ENCODE data around the gene ACTA2.

Gene ACTA2

GRCh38 chr10:88966797-88967196 lies 14.2 kb upstream of the ACTA2 start:
- Histone ChIP-seq H4K91ac (ENCODE audit: low read depth, low read length, poor library complexity) (no peak overlapping the region), H3K79me1 (ENCODE audit: low read depth, low read length) (no peaks in the 10 kb centered on the region), H3K4me2 (ENCODE audit: insufficient read depth, low read length, poor library complexity, severe bottlenecking) (no peak overlapping the region), H2AK5ac (ENCODE audit: low read depth, low read length) (no peak overlapping the region), H3K4ac (ENCODE audit: low read length) (no peak overlapping the region), H3K14ac (ENCODE audit: low read length) (no peak overlapping the region), H3K18ac (ENCODE audit: low read length) (no peak overlapping the region), H3K4me1 (ENCODE audit: control insufficient read depth in 2 of 2, insufficient read depth in 1 of 2, low read depth in 1 of 2, low read length in 2 of 2) (no peaks in the 10 kb centered on the region), H2BK15ac (ENCODE audit: low read length) (no peak overlapping the region), H2AFZ (ENCODE audit: low read length) (no peak overlapping the region), H3K4me3 (ENCODE audit: low read length in 2 of 2) (no peak overlapping the region), H2BK12ac (ENCODE audit: low read length) (no peak overlapping the region), H3K36me3 (replicated peaks in 1 of 2; ENCODE audit: control insufficient read depth in 2 of 2, insufficient read depth in 2 of 2, low read length in 2 of 2) (no peaks in the 10 kb centered on the region), H2BK5ac (ENCODE audit: low read length) (no peak overlapping the region), H2BK120ac (ENCODE audit: low read depth, low read length) (no peak overlapping the region), H3K23ac (ENCODE audit: low read depth, low read length, poor library complexity) (no peak overlapping the region), H3K27ac (replicated peaks; ENCODE audit: low read length) (no peak overlapping the region), H3K9ac (ENCODE audit: low read depth, low read length, poor library complexity) (no peak overlapping the region), H4K8ac (ENCODE audit: low read depth, low read length) (no peak overlapping the region), H3K9me3 (replicated peaks in 1 of 2; ENCODE audit: control insufficient read depth in 2 of 2, insufficient read depth in 1 of 2, low read depth in 1 of 2, low read length in 2 of 2) (no peaks in the 10 kb centered on the region), H3K27me3 (ENCODE audit: control insufficient read depth in 3 of 3, insufficient read depth in 3 of 3, low read depth in 1 of 3, low read length in 3 of 3) (no peaks in the 10 kb centered on the region)
- no CpG with 5 or more reads among the region's 3 CpGs for WGBS, 2 donors (ENCODE audit: extremely low coverage in 2 of 2, insufficient read length in 2 of 2, insufficient replicate concordance in 1 of 2)
- no peak for DNase-seq (ENCODE audit: low spot score)

GRCh38 chr10:88964869-88965415 lies 12.4 kb upstream of the ACTA2 start:
- no peak overlapping the region for H4K91ac ChIP-seq (ENCODE audit: low read depth, low read length, poor library complexity)
- H3K23ac ChIP-seq (ENCODE audit: low read depth, low read length, poor library complexity), result no peak overlapping the region
- DNase-seq (ENCODE audit: low spot score), result no peak
- H4K8ac ChIP-seq (ENCODE audit: low read depth, low read length), result no peak overlapping the region
- H3K79me1 ChIP-seq (ENCODE audit: low read depth, low read length), result no peaks in the 10 kb centered on the region
- H3K36me3 ChIP-seq (replicated peaks in 1 of 2; ENCODE audit: control insufficient read depth in 2 of 2, insufficient read depth in 2 of 2, low read length in 2 of 2), result no peaks in the 10 kb centered on the region
- H3K9me3 ChIP-seq (replicated peaks in 1 of 2; ENCODE audit: control insufficient read depth in 2 of 2, insufficient read depth in 1 of 2, low read depth in 1 of 2, low read length in 2 of 2), result no peaks in the 10 kb centered on the region
- H2BK5ac ChIP-seq (ENCODE audit: low read length), result no peak overlapping the region
- WGBS, 2 donors (ENCODE audit: extremely low coverage in 2 of 2, insufficient read length in 2 of 2, insufficient replicate concordance in 1 of 2), result no CpG with 5 or more reads among the region's 3 CpGs
- H3K27me3 ChIP-seq (ENCODE audit: control insufficient read depth in 3 of 3, insufficient read depth in 3 of 3, low read depth in 1 of 3, low read length in 3 of 3), result no peaks in the 10 kb centered on the region
- H2BK12ac ChIP-seq (ENCODE audit: low read length), result no peak overlapping the region
- H3K4me1 ChIP-seq (ENCODE audit: control insufficient read depth in 2 of 2, insufficient read depth in 1 of 2, low read depth in 1 of 2, low read length in 2 of 2), result no peaks in the 10 kb centered on the region
- H3K9ac ChIP-seq (ENCODE audit: low read depth, low read length, poor library complexity), result no peak overlapping the region
- H2AK5ac ChIP-seq (ENCODE audit: low read depth, low read length), result no peak overlapping the region
- no peak overlapping the region for H3K14ac ChIP-seq (ENCODE audit: low read length)
- H3K18ac ChIP-seq (ENCODE audit: low read length), result no peak overlapping the region
- H3K4me2 ChIP-seq (ENCODE audit: insufficient read depth, low read length, poor library complexity, severe bottlenecking), result no peak overlapping the region
- H3K4me3 ChIP-seq (ENCODE audit: low read length in 2 of 2), result no peak overlapping the region
- H3K4ac ChIP-seq (ENCODE audit: low read length), result no peak overlapping the region
- H2BK120ac ChIP-seq (ENCODE audit: low read depth, low read length), result no peak overlapping the region
- no peak overlapping the region for H2AFZ ChIP-seq (ENCODE audit: low read length)
- H2BK15ac ChIP-seq (ENCODE audit: low read length), result no peak overlapping the region
- no peak overlapping the region for H3K27ac ChIP-seq (replicated peaks; ENCODE audit: low read length)

GRCh38 chr10:88964360-88964759 lies 11.8 kb upstream of the ACTA2 start:
- DNase-seq (ENCODE audit: low spot score), result no peak
- H2BK15ac ChIP-seq (ENCODE audit: low read length), result no peak overlapping the region
- H2AK5ac ChIP-seq (ENCODE audit: low read depth, low read length), result no peak overlapping the region
- H3K9me3 ChIP-seq (replicated peaks in 1 of 2; ENCODE audit: control insufficient read depth in 2 of 2, insufficient read depth in 1 of 2, low read depth in 1 of 2, low read length in 2 of 2), result no peaks in the 10 kb centered on the region
- H3K36me3 ChIP-seq (replicated peaks in 1 of 2; ENCODE audit: control insufficient read depth in 2 of 2, insufficient read depth in 2 of 2, low read length in 2 of 2), result no peaks in the 10 kb centered on the region
- no peak overlapping the region for H3K14ac ChIP-seq (ENCODE audit: low read length)
- no peak overlapping the region for H3K4me2 ChIP-seq (ENCODE audit: insufficient read depth, low read length, poor library complexity, severe bottlenecking)
- H2AFZ ChIP-seq (ENCODE audit: low read length), result no peak overlapping the region
- H2BK120ac ChIP-seq (ENCODE audit: low read depth, low read length), result no peak overlapping the region
- H2BK5ac ChIP-seq (ENCODE audit: low read length), result no peak overlapping the region
- no CpG with 5 or more reads among the region's 1 CpG for WGBS, 2 donors (ENCODE audit: extremely low coverage in 2 of 2, insufficient read length in 2 of 2, insufficient replicate concordance in 1 of 2)
- no peak overlapping the region for H3K4ac ChIP-seq (ENCODE audit: low read length)
- no peaks in the 10 kb centered on the region for H3K79me1 ChIP-seq (ENCODE audit: low read depth, low read length)
- no peak overlapping the region for H4K91ac ChIP-seq (ENCODE audit: low read depth, low read length, poor library complexity)
- no peaks in the 10 kb centered on the region for H3K4me1 ChIP-seq (ENCODE audit: control insufficient read depth in 2 of 2, insufficient read depth in 1 of 2, low read depth in 1 of 2, low read length in 2 of 2)
- no peak overlapping the region for H3K27ac ChIP-seq (replicated peaks; ENCODE audit: low read length)
- H2BK12ac ChIP-seq (ENCODE audit: low read length), result no peak overlapping the region
- H3K4me3 ChIP-seq (ENCODE audit: low read length in 2 of 2), result no peak overlapping the region
- H3K23ac ChIP-seq (ENCODE audit: low read depth, low read length, poor library complexity), result no peak overlapping the region
- H4K8ac ChIP-seq (ENCODE audit: low read depth, low read length), result no peak overlapping the region
- H3K18ac ChIP-seq (ENCODE audit: low read length), result no peak overlapping the region
- H3K27me3 ChIP-seq (ENCODE audit: control insufficient read depth in 3 of 3, insufficient read depth in 3 of 3, low read depth in 1 of 3, low read length in 3 of 3), result no peaks in the 10 kb centered on the region
- no peak overlapping the region for H3K9ac ChIP-seq (ENCODE audit: low read depth, low read length, poor library complexity)

GRCh38 chr10:88963318-88963717 lies 10.7 kb upstream of the ACTA2 start:
- no peak overlapping the region for H2AK5ac ChIP-seq (ENCODE audit: low read depth, low read length)
- H2AFZ ChIP-seq (ENCODE audit: low read length), result no peak overlapping the region
- H3K4me3 ChIP-seq (ENCODE audit: low read length in 2 of 2), result no peak overlapping the region
- H3K27me3 ChIP-seq (ENCODE audit: control insufficient read depth in 3 of 3, insufficient read depth in 3 of 3, low read depth in 1 of 3, low read length in 3 of 3), result no peaks in the 10 kb centered on the region
- H2BK5ac ChIP-seq (ENCODE audit: low read length), result no peak overlapping the region
- H2BK12ac ChIP-seq (ENCODE audit: low read length), result no peak overlapping the region
- no CpG with 5 or more reads among the region's 2 CpGs for WGBS, 2 donors (ENCODE audit: extremely low coverage in 2 of 2, insufficient read length in 2 of 2, insufficient replicate concordance in 1 of 2)
- H2BK15ac ChIP-seq (ENCODE audit: low read length), result no peak overlapping the region
- H3K18ac ChIP-seq (ENCODE audit: low read length), result no peak overlapping the region
- H3K23ac ChIP-seq (ENCODE audit: low read depth, low read length, poor library complexity), result no peak overlapping the region
- no peak overlapping the region for H2BK120ac ChIP-seq (ENCODE audit: low read depth, low read length)
- no peak overlapping the region for H3K4ac ChIP-seq (ENCODE audit: low read length)
- no peak overlapping the region for H3K9ac ChIP-seq (ENCODE audit: low read depth, low read length, poor library complexity)
- no peak overlapping the region for H3K27ac ChIP-seq (replicated peaks; ENCODE audit: low read length)
- DNase-seq (ENCODE audit: low spot score), result no peak
- H3K9me3 ChIP-seq (replicated peaks in 1 of 2; ENCODE audit: control insufficient read depth in 2 of 2, insufficient read depth in 1 of 2, low read depth in 1 of 2, low read length in 2 of 2), result no peaks in the 10 kb centered on the region
- H3K36me3 ChIP-seq (replicated peaks in 1 of 2; ENCODE audit: control insufficient read depth in 2 of 2, insufficient read depth in 2 of 2, low read length in 2 of 2), result no peaks in the 10 kb centered on the region
- H4K91ac ChIP-seq (ENCODE audit: low read depth, low read length, poor library complexity), result no peak overlapping the region
- H3K14ac ChIP-seq (ENCODE audit: low read length), result no peak overlapping the region
- no peak overlapping the region for H4K8ac ChIP-seq (ENCODE audit: low read depth, low read length)
- no peaks in the 10 kb centered on the region for H3K79me1 ChIP-seq (ENCODE audit: low read depth, low read length)
- H3K4me2 ChIP-seq (ENCODE audit: insufficient read depth, low read length, poor library complexity, severe bottlenecking), result no peak overlapping the region
- no peaks in the 10 kb centered on the region for H3K4me1 ChIP-seq (ENCODE audit: control insufficient read depth in 2 of 2, insufficient read depth in 1 of 2, low read depth in 1 of 2, low read length in 2 of 2)

Measured in neuronal stem cell (in vitro differentiated cells).